Measurements from ENCODE around the gene SEPHS1.

The SEPHS1 gene

GRCh38 chr10:13354783-13355182 is 6.7 kb upstream of the SEPHS1 start:
- no peaks in the 10 kb centered on the region for H3K4me1 ChIP-seq
- no peak overlapping the region for H2AFZ ChIP-seq
- H3K9ac ChIP-seq = no peak overlapping the region
- H3K4me3 ChIP-seq (ENCODE audit: low read depth, low read length) = no peak overlapping the region
- no peaks in the 10 kb centered on the region for H3K36me3 ChIP-seq (ENCODE audit: control insufficient read depth, insufficient read depth, low read length)
- no peaks in the 10 kb centered on the region for H3K27me3 ChIP-seq (ENCODE audit: control insufficient read depth, insufficient read depth, low read length)
- H3K27ac ChIP-seq = no peak overlapping the region
- no peak for TF ChIP-seq CTCF (IDR thresholded peaks at IDR 0.05)
- no peaks in the 10 kb centered on the region for H3K79me2 ChIP-seq
- H3K9me3 ChIP-seq (ENCODE audit: control insufficient read depth, low read length) = no peaks in the 10 kb centered on the region
- H3K4me2 ChIP-seq (ENCODE audit: low read length) = no peak overlapping the region

- Histone ChIP-seq H3K9me3 (ENCODE audit: control insufficient read depth, low read length) (no peaks in the 10 kb centered on the region), H3K4me3 (ENCODE audit: low read depth, low read length) (no peak overlapping the region), H3K4me1 (no peaks in the 10 kb centered on the region), H3K27ac (no peak overlapping the region), H3K27me3 (ENCODE audit: control insufficient read depth, insufficient read depth, low read length) (no peaks in the 10 kb centered on the region), H3K4me2 (ENCODE audit: low read length) (no peak overlapping the region), H2AFZ (no peak overlapping the region), H3K9ac (no peak overlapping the region), H3K79me2 (no peaks in the 10 kb centered on the region), H3K36me3 (ENCODE audit: control insufficient read depth, insufficient read depth, low read length) (no peaks in the 10 kb centered on the region)
- TF ChIP-seq CTCF (IDR thresholded peaks at IDR 0.05) = no peak
Observed at GRCh38 chr10:13352519-13352918, 4.4 kb upstream of the SEPHS1 start.

GRCh38 chr10:13351340-13351915 is 3.3 kb upstream of the SEPHS1 start:
- no peak overlapping the region for H3K27ac ChIP-seq
- no peak overlapping the region for H3K9ac ChIP-seq
- no peaks in the 10 kb centered on the region for H3K4me1 ChIP-seq
- no peak overlapping the region for H3K4me3 ChIP-seq (ENCODE audit: low read depth, low read length)
- H3K36me3 ChIP-seq (ENCODE audit: control insufficient read depth, insufficient read depth, low read length) = no peaks in the 10 kb centered on the region
- no peak for TF ChIP-seq CTCF (IDR thresholded peaks at IDR 0.05)
- H3K9me3 ChIP-seq (ENCODE audit: control insufficient read depth, low read length) = no peaks in the 10 kb centered on the region
- H2AFZ ChIP-seq = no peak overlapping the region
- H3K27me3 ChIP-seq (ENCODE audit: control insufficient read depth, insufficient read depth, low read length) = no peaks in the 10 kb centered on the region
- no peaks in the 10 kb centered on the region for H3K79me2 ChIP-seq
- no peak overlapping the region for H3K4me2 ChIP-seq (ENCODE audit: low read length)

GRCh38 chr10:13349463-13350274 is 1.6 kb upstream of the SEPHS1 start:
- Histone ChIP-seq H3K27me3 (ENCODE audit: control insufficient read depth, insufficient read depth, low read length) (no peaks in the 10 kb centered on the region), H3K4me3 (ENCODE audit: low read depth, low read length) (peak overlapping the region; percentile 22), H3K27ac (peak overlapping the region; percentile 76), H3K9ac (peak overlapping the region; percentile 17), H3K9me3 (ENCODE audit: control insufficient read depth, low read length) (no peaks in the 10 kb centered on the region), H3K4me2 (ENCODE audit: low read length) (peak overlapping the region; percentile 96), H2AFZ (peak overlapping the region; percentile 86), H3K4me1 (peaks cover 4% of the 10 kb centered on the region), H3K79me2 (peaks cover 10% of the 10 kb centered on the region), H3K36me3 (ENCODE audit: control insufficient read depth, insufficient read depth, low read length) (no peaks in the 10 kb centered on the region)
- no peak for TF ChIP-seq CTCF (IDR thresholded peaks at IDR 0.05)

Data from parathyroid adenoma (tissue), 2 donors.